K562 (cell line): ENCODE measurements around the gene ARHGEF25. TPM values are rescaled to one million over a fixed set of nuclear protein-coding genes. Genes with fewer than 3 reads are reported as not detected.

Experiments
- E2F8 ChIP-seq: fragments of 450-650 bp; IDR thresholded peaks from 2 replicates; pipeline ENCODE4 v1.7.1; 2018; ENCODE audit warnings: mild to moderate bottlenecking, low read depth; ENCODE audit not compliant: partially characterized antibody
- KAT7 ChIP-seq: sonication (generic); formaldehyde crosslinking; IDR thresholded peaks from 2 replicates; pipeline ENCODE4 v1.8.0; 2022; ENCODE audit warnings: missing genetic modification reagents, mild to moderate bottlenecking, borderline replicate concordance
- THAP7 ChIP-seq: fragments of 250-450 bp; sonication (Bioruptor Pico); IDR thresholded peaks from 2 replicates; pipeline ENCODE4 v1.5.0; 2021
- VEZF1 ChIP-seq: fragments of 200-800 bp; sonication (Bioruptor generic); IDR thresholded peaks from 2 replicates; pipeline ENCODE4 v1.6.1; 2017; ENCODE audit warnings: missing genetic modification characterization, missing compliant biosample characterization
- ZBTB43 ChIP-seq: sonication (generic); formaldehyde crosslinking; IDR thresholded peaks from 2 replicates; pipeline ENCODE4 v1.8.0; 2023; ENCODE audit warnings: mild to moderate bottlenecking, missing genetic modification reagents
- ZC3H4 ChIP-seq: sonication (generic); formaldehyde crosslinking; IDR thresholded peaks from 2 replicates; pipeline ENCODE4 v1.9.0; 2021; ENCODE audit warnings: missing genetic modification reagents, borderline replicate concordance
- ZNF407 ChIP-seq: fragments of 450-650 bp; IDR thresholded peaks from 2 replicates; pipeline ENCODE4 v1.6.1; 2016; ENCODE audit warnings: low read depth
- ZNF780A ChIP-seq: fragments of 250-450 bp; sonication (Bioruptor Pico); IDR thresholded peaks from 2 replicates; pipeline ENCODE4 v1.5.0; 2021; ENCODE audit warnings: mild to moderate bottlenecking
- polyA plus RNA-seq, 8 experiments: library from polyadenylated mRNA; depleted of rRNA in 4 of 8; stranded (reverse) in 5 of 8; unstranded in 3 of 8; fragments of >200 nt; fragmentation: Nextera tagmentation in 2 of 8; fragmentation: Illumina TruSeq in 1 of 8; extraction: Ambion mirVana in 2 of 8; extraction: Trizol in 1 of 8; gene quantifications; 2 replicates each; pipeline versions ENCODE4 v1.2.1 to v1.2.3, GENCODE V29; 2011 to 2014; ENCODE audit warnings: inconsistent platforms in 1 of 8, missing spikeins in 1 of 8
- total RNA-seq, 7 experiments: library from RNA; depleted of rRNA in 6 of 7; stranded (reverse); fragments of >200 nt in 6 of 7; fragmentation: Illumina TruSeq in 2 of 7; extraction: Trizol in 2 of 7; gene quantifications; 2 replicates each; pipeline versions ENCODE4 v1.2.1 to v1.2.3, GENCODE V29; 2011 to 2021; ENCODE audit warnings: low replicate concordance in 1 of 7

ARHGEF25 gene
- total and polyA plus RNA-seq, 9 of the 15 experiments (the other 6 are each of a cell fraction or from before 2014, with no cell fraction given) = 0.13 to 17.3 (median 11.6) TPM

GRCh38 chr12:57623385-57623784, 12.2 kb downstream of the ARHGEF25 start (continued):
- TF ChIP-seq THAP7 = no peak
- no peak for TF ChIP-seq E2F8
- TF ChIP-seq ZBTB43 (CRISPR knock-in tag) = no peak
- TF ChIP-seq ZNF407 = no peak
- TF ChIP-seq KAT7 (CRISPR knock-in tag) = no peak
- TF ChIP-seq VEZF1 (CRISPR knock-in tag) = no peak
- no peak for TF ChIP-seq ZNF780A
- TF ChIP-seq ZC3H4 (CRISPR knock-in tag) = no peak
